ENCODE data around the gene CREM.

The CREM gene

GRCh38 chr10:35232527-35232926, 105.9 kb downstream of the CREM start:
- no peaks in the 10 kb centered on the region for H3K9me2 ChIP-seq (replicated peaks; ENCODE audit: insufficient read depth, low read length)
- H3K4me2 ChIP-seq (ENCODE audit: low read depth, low read length, poor library complexity, severe bottlenecking) = no peak overlapping the region
- no peaks in the 10 kb centered on the region for H3K36me3 ChIP-seq (ENCODE audit: low read length)
- TF ChIP-seq CTCF (IDR thresholded peaks at IDR 0.05; ENCODE audit: insufficient read depth, low read length, poor library complexity, severe bottlenecking) = no peak
- no peak for TF ChIP-seq EZH2phosphoT487 (conservative IDR thresholded peaks at IDR 0.05; ENCODE audit: low read length)
- H3K79me2 ChIP-seq (ENCODE audit: insufficient read depth, low read length) = no peaks in the 10 kb centered on the region
- H3K4me3 ChIP-seq (ENCODE audit: insufficient read depth, low read length, poor library complexity, severe bottlenecking) = no peak overlapping the region
- H3F3A ChIP-seq (ENCODE audit: insufficient read depth) = no peaks in the 10 kb centered on the region
- no peaks in the 10 kb centered on the region for H3K27me3 ChIP-seq (ENCODE audit: low read length)
- H3K27ac ChIP-seq (ENCODE audit: low read depth, low read length) = no peak overlapping the region
- H3K9me3 ChIP-seq (ENCODE audit: insufficient read depth, low read length) = no peaks in the 10 kb centered on the region
- no peaks in the 10 kb centered on the region for H4K20me1 ChIP-seq (ENCODE audit: low read depth, low read length)
- H3K9ac ChIP-seq (ENCODE audit: low read length) = no peak overlapping the region
- no peak overlapping the region for H2AFZ ChIP-seq (ENCODE audit: low read depth, low read length, severe bottlenecking)

- Histone ChIP-seq H4K20me1 (ENCODE audit: low read depth, low read length) (no peaks in the 10 kb centered on the region), H3K79me2 (ENCODE audit: insufficient read depth, low read length) (no peaks in the 10 kb centered on the region), H3K9me3 (ENCODE audit: insufficient read depth, low read length) (no peaks in the 10 kb centered on the region), H2AFZ (ENCODE audit: low read depth, low read length, severe bottlenecking) (no peak overlapping the region), H3K36me3 (ENCODE audit: low read length) (no peaks in the 10 kb centered on the region), H3K9me2 (replicated peaks; ENCODE audit: insufficient read depth, low read length) (no peaks in the 10 kb centered on the region), H3K9ac (ENCODE audit: low read length) (no peak overlapping the region), H3K4me2 (ENCODE audit: low read depth, low read length, poor library complexity, severe bottlenecking) (no peak overlapping the region), H3K27ac (ENCODE audit: low read depth, low read length) (no peak overlapping the region), H3K4me3 (ENCODE audit: insufficient read depth, low read length, poor library complexity, severe bottlenecking) (no peak overlapping the region), H3F3A (ENCODE audit: insufficient read depth) (no peaks in the 10 kb centered on the region), H3K27me3 (ENCODE audit: low read length) (no peaks in the 10 kb centered on the region)
- no peak for TF ChIP-seq EZH2phosphoT487 (conservative IDR thresholded peaks at IDR 0.05; ENCODE audit: low read length)
- TF ChIP-seq CTCF (IDR thresholded peaks at IDR 0.05; ENCODE audit: insufficient read depth, low read length, poor library complexity, severe bottlenecking) = no peak
Observed at GRCh38 chr10:35234073-35234472, 107.4 kb downstream of the CREM start.

DNA sequence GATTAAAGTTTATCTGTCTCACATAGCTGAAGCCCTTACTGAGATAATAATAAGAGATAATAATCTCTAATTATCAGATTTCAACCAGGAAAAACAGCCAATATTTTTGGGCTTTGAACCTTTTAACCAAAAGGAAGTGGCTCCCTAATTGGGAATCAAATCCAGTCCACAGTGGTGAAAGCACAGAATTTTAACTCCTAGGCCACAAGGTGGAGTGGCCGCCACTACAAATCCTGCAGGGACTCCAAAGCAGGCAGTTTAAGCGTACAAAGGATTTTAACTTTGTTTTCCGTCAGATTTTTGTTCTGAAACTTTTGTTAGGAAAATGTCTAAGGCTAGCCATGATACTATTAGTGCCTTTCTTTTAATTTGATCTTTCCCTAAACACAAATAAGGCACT, 110.1 kb downstream of the CREM start:
- no peaks in the 10 kb centered on the region for H3K79me2 ChIP-seq (ENCODE audit: insufficient read depth, low read length)
- H3K27me3 ChIP-seq (ENCODE audit: low read length) = no peaks in the 10 kb centered on the region
- no peaks in the 10 kb centered on the region for H3K36me3 ChIP-seq (ENCODE audit: low read length)
- H3K27ac ChIP-seq (ENCODE audit: low read depth, low read length) = no peak overlapping the region
- no peaks in the 10 kb centered on the region for H3F3A ChIP-seq (ENCODE audit: insufficient read depth)
- no peak overlapping the region for H2AFZ ChIP-seq (ENCODE audit: low read depth, low read length, severe bottlenecking)
- no peaks in the 10 kb centered on the region for H3K9me2 ChIP-seq (replicated peaks; ENCODE audit: insufficient read depth, low read length)
- no peaks in the 10 kb centered on the region for H3K9me3 ChIP-seq (ENCODE audit: insufficient read depth, low read length)
- TF ChIP-seq EZH2phosphoT487 (conservative IDR thresholded peaks at IDR 0.05; ENCODE audit: low read length) (no peak), CTCF (IDR thresholded peaks at IDR 0.05; ENCODE audit: insufficient read depth, low read length, poor library complexity, severe bottlenecking) (no peak)
- no peak overlapping the region for H3K4me2 ChIP-seq (ENCODE audit: low read depth, low read length, poor library complexity, severe bottlenecking)
- no peak overlapping the region for H3K9ac ChIP-seq (ENCODE audit: low read length)
- H4K20me1 ChIP-seq (ENCODE audit: low read depth, low read length) = no peaks in the 10 kb centered on the region
- no peak overlapping the region for H3K4me3 ChIP-seq (ENCODE audit: insufficient read depth, low read length, poor library complexity, severe bottlenecking)
